ENCODE measurements around the gene SND1.
A peak's percentile ranks its signal among the peaks of the same experiment; 100 is the strongest.

Gene SND1

DNA sequence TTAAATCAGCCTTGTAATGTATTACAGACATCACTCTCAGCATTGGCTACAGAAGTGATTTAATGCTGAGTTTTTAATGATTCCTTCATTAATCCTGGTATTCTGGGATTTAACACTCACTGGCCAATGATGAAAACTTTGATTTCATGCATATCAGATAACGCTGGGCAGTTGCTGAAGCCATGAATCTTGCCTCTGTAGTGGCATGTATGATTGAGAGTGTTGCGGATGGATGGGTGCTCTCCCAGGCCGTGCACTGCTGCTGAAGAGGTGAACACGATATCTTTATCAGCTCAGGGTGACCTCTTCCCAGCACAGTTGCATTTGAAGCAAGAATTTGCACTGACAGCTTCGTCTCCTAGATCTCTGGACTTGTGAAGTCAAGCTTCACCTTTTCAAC, 210.5 kb downstream of the SND1 start:
- TF ChIP-seq, protein P1, sequence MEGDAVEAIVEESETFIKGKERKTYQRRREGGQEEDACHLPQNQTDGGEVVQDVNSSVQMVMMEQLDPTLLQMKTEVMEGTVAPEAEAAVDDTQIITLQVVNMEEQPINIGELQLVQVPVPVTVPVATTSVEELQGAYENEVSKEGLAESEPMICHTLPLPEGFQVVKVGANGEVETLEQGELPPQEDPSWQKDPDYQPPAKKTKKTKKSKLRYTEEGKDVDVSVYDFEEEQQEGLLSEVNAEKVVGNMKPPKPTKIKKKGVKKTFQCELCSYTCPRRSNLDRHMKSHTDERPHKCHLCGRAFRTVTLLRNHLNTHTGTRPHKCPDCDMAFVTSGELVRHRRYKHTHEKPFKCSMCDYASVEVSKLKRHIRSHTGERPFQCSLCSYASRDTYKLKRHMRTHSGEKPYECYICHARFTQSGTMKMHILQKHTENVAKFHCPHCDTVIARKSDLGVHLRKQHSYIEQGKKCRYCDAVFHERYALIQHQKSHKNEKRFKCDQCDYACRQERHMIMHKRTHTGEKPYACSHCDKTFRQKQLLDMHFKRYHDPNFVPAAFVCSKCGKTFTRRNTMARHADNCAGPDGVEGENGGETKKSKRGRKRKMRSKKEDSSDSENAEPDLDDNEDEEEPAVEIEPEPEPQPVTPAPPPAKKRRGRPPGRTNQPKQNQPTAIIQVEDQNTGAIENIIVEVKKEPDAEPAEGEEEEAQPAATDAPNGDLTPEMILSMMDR (IDR thresholded peaks at IDR 0.05; ENCODE audit: low read depth, low read length, missing control alignments): no peak

DNA sequence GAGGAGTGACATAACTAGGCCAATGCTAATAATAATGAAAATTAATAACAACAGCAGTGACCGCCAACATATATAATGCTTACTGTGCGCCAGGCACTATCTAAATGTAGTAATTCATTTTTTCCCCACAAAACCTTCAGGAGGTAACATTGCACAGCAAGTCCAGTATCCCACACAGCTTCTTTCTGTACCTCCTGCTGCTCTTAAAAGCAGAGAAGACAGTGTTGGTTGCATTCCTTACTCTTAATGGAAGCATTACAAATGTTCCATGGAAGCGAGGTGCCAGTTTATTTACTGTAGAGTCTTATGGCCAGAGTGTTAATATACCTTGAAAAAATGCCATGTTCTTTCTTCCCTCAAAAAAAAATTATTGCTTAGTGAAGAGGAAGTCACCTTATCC, 211.1 kb downstream of the SND1 start:
- no peak overlapping the region for H3K27ac ChIP-seq
- no peak overlapping the region for H3K4me3 ChIP-seq (ENCODE audit: low read depth, low read length)
- DNase-seq: no peak
- H3K36me3 ChIP-seq (replicated peaks): no peaks in the 10 kb centered on the region
- no peaks in the 10 kb centered on the region for H3K27me3 ChIP-seq (replicated peaks)
- in situ Hi-C loops (cut with HindIII; ENCODE audit: low pct_ligation_motif_present, low sequenced_read_pairs): no loop called here
- TF ChIP-seq, protein P1 (IDR thresholded peaks at IDR 0.05; ENCODE audit: low read depth, low read length, missing control alignments): no peak

More for the DNA sequence above, 210.5 kb downstream of the SND1 start:
- Histone ChIP-seq H3K4me3 (ENCODE audit: low read depth, low read length) (no peak overlapping the region), H3K27me3 (replicated peaks) (no peaks in the 10 kb centered on the region), H3K27ac (no peak overlapping the region), H3K36me3 (replicated peaks) (no peaks in the 10 kb centered on the region)
- DNase-seq: no peak
- in situ Hi-C loops (cut with HindIII; ENCODE audit: low pct_ligation_motif_present, low sequenced_read_pairs): no loop called here

DNA sequence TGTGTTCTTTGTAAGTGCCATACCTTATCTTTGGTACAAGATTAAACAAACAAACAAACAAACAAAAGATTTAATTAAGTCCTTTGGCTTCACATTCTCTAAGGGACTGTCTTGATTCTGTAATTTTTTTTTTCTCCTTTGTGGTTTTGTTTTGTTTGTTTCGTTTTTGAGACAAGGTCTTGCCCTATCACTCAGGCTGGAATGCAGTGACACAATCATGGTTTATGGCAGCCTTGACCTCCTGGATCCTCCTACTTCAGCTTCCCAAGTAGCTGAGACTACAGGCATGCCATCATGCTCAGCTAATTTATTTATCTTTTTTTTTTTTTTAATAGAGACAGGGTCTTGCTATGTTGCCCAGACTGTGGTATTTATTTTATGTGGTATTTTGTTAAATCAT, 213.5 kb downstream of the SND1 start:
- peak; percentile 77 for DNase-seq
- in situ Hi-C loops (cut with HindIII; ENCODE audit: low pct_ligation_motif_present, low sequenced_read_pairs): no loop called here
- H3K27ac ChIP-seq: peak overlapping the region; percentile 28
- no peaks in the 10 kb centered on the region for H3K27me3 ChIP-seq (replicated peaks)
- H3K36me3 ChIP-seq (replicated peaks): no peaks in the 10 kb centered on the region
- TF ChIP-seq, protein P1 (IDR thresholded peaks at IDR 0.05; ENCODE audit: low read depth, low read length, missing control alignments): no peak
- no peak overlapping the region for H3K4me3 ChIP-seq (ENCODE audit: low read depth, low read length)

DNA sequence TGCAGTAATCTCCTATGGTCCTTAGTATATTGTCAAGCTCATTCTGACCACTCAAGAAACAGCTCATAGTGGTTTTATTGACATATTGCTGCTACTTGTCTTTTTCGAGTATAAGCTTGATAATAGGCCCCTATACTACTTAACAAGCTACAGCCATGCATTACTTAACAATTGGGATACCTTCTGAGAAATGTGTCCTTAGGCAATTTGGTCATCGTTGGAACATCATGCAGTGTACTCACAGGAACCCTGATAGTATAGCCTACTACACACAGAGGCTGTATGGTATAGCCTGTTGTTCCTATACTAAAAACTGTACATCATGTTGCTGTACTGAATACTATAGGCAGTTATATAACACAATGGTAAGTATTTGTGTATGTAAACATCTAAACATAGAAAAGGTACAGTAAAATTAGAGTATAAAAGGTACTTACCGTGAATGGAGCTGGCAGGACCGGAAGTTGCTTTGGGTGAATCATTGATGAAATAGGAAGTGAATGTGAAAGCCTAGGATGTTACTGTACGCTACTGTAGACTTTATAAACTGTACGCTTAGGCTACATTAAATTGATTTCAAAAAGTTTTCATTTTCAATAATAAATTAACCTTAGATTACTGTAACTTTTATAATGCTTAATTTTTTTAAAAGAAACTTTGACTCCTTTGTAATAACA, 218.4 kb downstream of the SND1 start:
- no peak overlapping the region for H3K27ac ChIP-seq
- in situ Hi-C loops (cut with HindIII; ENCODE audit: low pct_ligation_motif_present, low sequenced_read_pairs): no loop called here
- H3K36me3 ChIP-seq (replicated peaks): no peaks in the 10 kb centered on the region
- DNase-seq: no peak
- H3K27me3 ChIP-seq (replicated peaks): no peaks in the 10 kb centered on the region
- TF ChIP-seq, protein P1 (IDR thresholded peaks at IDR 0.05; ENCODE audit: low read depth, low read length, missing control alignments): no peak
- no peak overlapping the region for H3K4me3 ChIP-seq (ENCODE audit: low read depth, low read length)

DNA sequence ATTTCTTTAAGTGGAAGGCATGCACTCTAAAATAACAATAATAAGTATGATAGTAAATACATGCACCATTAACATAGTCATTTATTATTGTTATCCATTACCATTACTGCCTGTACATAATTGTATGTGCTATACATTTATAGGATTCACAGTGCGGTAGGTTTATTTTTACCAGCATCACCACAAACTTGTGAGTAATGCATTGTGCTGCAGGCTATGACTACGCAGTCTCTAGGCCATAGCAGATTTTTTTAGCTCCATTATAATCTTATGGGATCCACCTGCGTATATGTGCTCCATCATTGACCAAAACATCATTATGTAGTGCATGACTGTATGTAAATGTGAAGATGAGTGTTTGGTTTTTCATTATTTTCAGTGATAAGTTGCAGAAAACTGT, 219.2 kb downstream of the SND1 start:
- Histone ChIP-seq H3K36me3 (replicated peaks) (no peaks in the 10 kb centered on the region), H3K27ac (no peak overlapping the region), H3K27me3 (replicated peaks) (no peaks in the 10 kb centered on the region), H3K4me3 (ENCODE audit: low read depth, low read length) (no peak overlapping the region)
- in situ Hi-C loops (cut with HindIII; ENCODE audit: low pct_ligation_motif_present, low sequenced_read_pairs): no loop called here
- TF ChIP-seq, protein P1 (IDR thresholded peaks at IDR 0.05; ENCODE audit: low read depth, low read length, missing control alignments): no peak
- DNase-seq: no peak

DNA sequence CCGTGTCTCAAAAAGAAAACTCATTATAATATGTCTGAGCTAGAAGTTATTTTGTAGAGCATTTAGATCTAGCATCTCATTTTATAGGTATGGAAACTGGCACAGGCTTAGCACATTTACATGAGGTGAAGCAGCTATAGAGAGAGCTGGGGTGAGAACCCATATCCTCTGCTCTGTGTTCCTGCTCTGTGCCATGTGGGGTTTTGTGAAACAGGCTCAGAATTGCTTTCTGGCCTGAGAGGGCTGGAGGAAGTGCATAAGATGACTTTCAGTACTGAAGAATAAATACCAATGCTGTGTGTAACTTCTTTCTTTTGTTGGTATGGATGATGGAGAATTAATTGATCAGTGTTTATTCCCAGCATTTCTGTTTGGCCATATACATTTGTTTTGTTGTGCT, 220.1 kb downstream of the SND1 start:
- no peak for DNase-seq
- Histone ChIP-seq H3K27ac (no peak overlapping the region), H3K4me3 (ENCODE audit: low read depth, low read length) (no peak overlapping the region), H3K27me3 (replicated peaks) (no peaks in the 10 kb centered on the region), H3K36me3 (replicated peaks) (no peaks in the 10 kb centered on the region)
- TF ChIP-seq, protein P1 (IDR thresholded peaks at IDR 0.05; ENCODE audit: low read depth, low read length, missing control alignments): no peak
- in situ Hi-C loops (cut with HindIII; ENCODE audit: low pct_ligation_motif_present, low sequenced_read_pairs): no loop called here
